H1 (cell line): Measurements from ENCODE around the gene INPP5F. TPM values are rescaled to one million over a fixed set of nuclear protein-coding genes. Genes with fewer than 3 reads are reported as not detected.

Experiments
- CEBPB ChIP-seq: IDR thresholded peaks from 2 replicates; pipeline ENCODE4 v1.6.1; 2012; ENCODE audit warnings: low read depth, low read length
- EGR1 ChIP-seq: IDR thresholded peaks from 2 replicates; pipeline ENCODE4 v1.6.1; 2011; ENCODE audit warnings: low read depth, low read length, borderline replicate concordance
- GABPA ChIP-seq: IDR thresholded peaks from 2 replicates; pipeline ENCODE4 v1.6.1; 2011; ENCODE audit warnings: mild to moderate bottlenecking, low read length, moderate library complexity, borderline replicate concordance; ENCODE audit not compliant: insufficient read depth
- SIX5 ChIP-seq: IDR thresholded peaks from 2 replicates; pipeline ENCODE4 v1.6.1; 2011; ENCODE audit warnings: mild to moderate bottlenecking, low read depth, low read length
- TBP ChIP-seq: IDR thresholded peaks from 2 replicates; pipeline ENCODE4 v1.6.1; 2011; ENCODE audit warnings: low read depth, low read length, improper control_type of control experiment
- polyA plus RNA-seq, 7 experiments: library from polyadenylated mRNA; depleted of rRNA in 3 of 7; stranded (reverse) in 5 of 7; unstranded in 2 of 7; fragments of >200 nt in 5 of 7; fragments of 200-250 nt in 2 of 7; gene quantifications; 1 replicate in 5 of 7; 2 replicates in 1 of 7; 4 replicates in 1 of 7; pipeline versions ENCODE4 v1.2.1 to v1.2.3, GENCODE V29; 2011 to 2013; ENCODE audit warnings: missing spikeins in 2 of 7, mixed read lengths in 2 of 7
- total RNA-seq: library from RNA; stranded (reverse); fragmentation: NEBNext Ultra II Directional; extraction: Animal tissue kit (Norgen Biotek cat#: 25700); gene quantifications from 2 replicates; pipeline ENCODE4 v1.2.1, GENCODE V29; 2021
- TF ChIP-seq, protein P1 (sequence below): IDR thresholded peaks from 2 replicates; pipeline ENCODE4 v1.6.1; 2012; ENCODE audit warnings: low read length, inconsistent platforms

Gene INPP5F
- total and polyA plus RNA-seq, 2 of the 8 experiments (the other 6 are each of a cell fraction or from before 2014, with no cell fraction given), result 50.1 to 101 TPM

DNA sequence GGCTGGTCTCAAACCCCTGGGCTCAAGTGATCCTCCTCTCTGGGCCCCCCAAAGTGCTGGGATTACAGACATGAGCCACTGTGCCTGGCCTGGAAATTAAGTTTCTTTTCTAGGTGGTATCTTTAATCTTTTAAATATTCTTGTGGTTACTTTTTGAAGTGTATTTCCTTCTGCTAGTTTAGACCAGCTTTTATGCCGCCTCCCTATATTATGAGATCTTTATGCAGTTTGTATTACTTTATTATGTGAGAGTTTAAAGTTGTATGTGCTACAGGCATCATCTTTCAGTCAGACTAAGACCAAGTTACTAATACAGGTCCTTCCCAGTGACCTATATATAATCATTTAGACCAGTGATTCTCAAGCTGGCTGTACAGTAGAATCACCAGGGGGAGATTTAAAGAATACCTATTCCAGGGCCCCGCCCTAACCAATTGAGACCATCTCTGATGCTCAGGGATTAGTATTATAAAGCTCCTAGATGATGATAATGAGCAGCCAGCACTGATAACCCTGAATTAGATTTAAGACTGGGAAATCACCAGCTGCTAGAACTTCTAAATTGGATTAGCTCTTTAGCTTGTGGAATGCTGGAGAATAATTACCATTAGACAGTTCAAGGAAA lies 11.3 kb downstream of the INPP5F start (continued):
- TF ChIP-seq SIX5 (no peak), TBP (no peak), GABPA (no peak), EGR1 (no peak), CEBPB (no peak)
- TF ChIP-seq, protein P1, sequence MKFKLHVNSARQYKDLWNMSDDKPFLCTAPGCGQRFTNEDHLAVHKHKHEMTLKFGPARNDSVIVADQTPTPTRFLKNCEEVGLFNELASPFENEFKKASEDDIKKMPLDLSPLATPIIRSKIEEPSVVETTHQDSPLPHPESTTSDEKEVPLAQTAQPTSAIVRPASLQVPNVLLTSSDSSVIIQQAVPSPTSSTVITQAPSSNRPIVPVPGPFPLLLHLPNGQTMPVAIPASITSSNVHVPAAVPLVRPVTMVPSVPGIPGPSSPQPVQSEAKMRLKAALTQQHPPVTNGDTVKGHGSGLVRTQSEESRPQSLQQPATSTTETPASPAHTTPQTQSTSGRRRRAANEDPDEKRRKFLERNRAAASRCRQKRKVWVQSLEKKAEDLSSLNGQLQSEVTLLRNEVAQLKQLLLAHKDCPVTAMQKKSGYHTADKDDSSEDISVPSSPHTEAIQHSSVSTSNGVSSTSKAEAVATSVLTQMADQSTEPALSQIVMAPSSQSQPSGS, result no peak
